ENCODE results near the gene GARIN5A. TPM values are rescaled to one million over a fixed set of nuclear protein-coding genes. Genes with fewer than 3 reads are reported as not detected.

The GARIN5A gene
- polyA plus RNA-seq, 1 of the 3 experiments (the other 2 are of a cell fraction), result 1.3 TPM

DNA sequence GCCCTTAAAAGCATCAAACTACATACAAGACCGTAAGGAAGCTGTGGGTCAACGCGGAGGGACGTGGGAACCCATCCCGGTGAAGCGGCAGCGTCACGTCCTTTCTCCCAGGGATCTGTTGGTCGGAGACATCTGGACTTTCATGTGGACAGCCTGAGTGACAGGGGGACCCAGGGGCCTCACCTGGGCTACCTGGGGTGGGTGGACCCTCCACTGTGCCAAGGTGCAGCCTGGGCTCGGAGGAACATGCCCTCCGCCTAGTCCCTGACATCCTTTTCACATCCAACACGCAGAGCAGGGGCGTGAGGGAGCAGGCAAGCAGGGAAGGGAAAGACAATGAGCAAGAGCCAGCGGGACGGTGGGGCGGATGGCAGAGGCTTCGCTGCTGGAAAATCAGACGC is 13.8 kb upstream of the GARIN5A start:
- Histone ChIP-seq H3K4me2 (no peak overlapping the region), H4K20me1 (ENCODE audit: insufficient read depth) (no peaks in the 10 kb centered on the region), H3K79me2 (ENCODE audit: insufficient read depth) (no peaks in the 10 kb centered on the region), H3F3A (replicated peaks; ENCODE audit: insufficient read depth) (no peaks in the 10 kb centered on the region), H2AFZ (ENCODE audit: low read depth) (no peak overlapping the region), H3K27ac (ENCODE audit: low read depth in 2 of 2, low read length in 1 of 2) (no peak overlapping the region), H3K9ac (no peak overlapping the region), H3K9me3 (no peaks in the 10 kb centered on the region; the same call in 1 of the 2 replicates), H3K27me3 (ENCODE audit: insufficient read depth) (peaks cover 5% of the 10 kb centered on the region; the same call in 1 of the 2 replicates), H3K9me2 (no peaks in the 10 kb centered on the region), H3K4me1 (ENCODE audit: control insufficient read depth in 1 of 2, insufficient read depth in 2 of 2, low read depth in 1 of 2, low read length in 1 of 2) (peaks cover 0 to 3% of the 10 kb centered on the region in 2 experiments; a peak in 1 of 4 replicates), H3K4me3 (ENCODE audit: low read depth in 2 of 2, low read length in 1 of 2) (no peak overlapping the region), H3K36me3 (replicated peaks in 1 of 2; ENCODE audit: control insufficient read depth in 1 of 2, insufficient read depth in 2 of 2, low read length in 1 of 2) (peaks cover 0 to 3% of the 10 kb centered on the region in 2 experiments)
- POLR2A ChIA-PET, result no interaction called here
- TF ChIP-seq RFX5 (IDR thresholded peaks at IDR 0.05; ENCODE audit: low read length) (no peak), MEF2A (IDR thresholded peaks at IDR 0.05; ENCODE audit: borderline replicate concordance, low read depth) (no peak), YY1 (IDR thresholded peaks at IDR 0.05; ENCODE audit: low read depth) (no peak), GATA2 (CRISPR knock-in tag; IDR thresholded peaks at IDR 0.05) (no peak), ELF1 (IDR thresholded peaks at IDR 0.05) (no peak), SIN3A (IDR thresholded peaks at IDR 0.05; ENCODE audit: borderline replicate concordance, low read depth, low read length) (no peak), RAD21 (IDR thresholded peaks at IDR 0.05; ENCODE audit: low read length) (no peak), PBX3 (IDR thresholded peaks at IDR 0.05) (no peak)
- TF ChIP-seq, protein P1, sequence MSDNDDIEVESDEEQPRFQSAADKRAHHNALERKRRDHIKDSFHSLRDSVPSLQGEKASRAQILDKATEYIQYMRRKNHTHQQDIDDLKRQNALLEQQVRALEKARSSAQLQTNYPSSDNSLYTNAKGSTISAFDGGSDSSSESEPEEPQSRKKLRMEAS (IDR thresholded peaks at IDR 0.05; ENCODE audit: low read depth), result no peak
- no peak for DNase-seq
- 92% methylated on average over 18 of the region's 18 CpGs for WGBS (ENCODE audit: low lambda C conversion rate)
- CTCF ChIA-PET, result interaction anchor here (3.1 kb wide), 1 partner anchor 66 kb away, joined by 9 read pairs; no protein-coding TSS in a partner anchor

GRCh38 chr19:50489461-50490011 is 12.9 kb upstream of the GARIN5A start:
- 45% methylated on average over 24 of the region's 24 CpGs for WGBS (ENCODE audit: low lambda C conversion rate)
- CTCF ChIA-PET, result interaction anchor here (0.7 to 3.1 kb wide), 3 partner anchors 10 to 67 kb away, joined by 3 to 9 read pairs (median 3); no protein-coding TSS in a partner anchor

More at GRCh38 chr19:50489461-50490011, 12.9 kb upstream of the GARIN5A start:
- POLR2A ChIA-PET, result no interaction called here
- no peak overlapping the region for H3K4me3 ChIP-seq (ENCODE audit: low read depth in 2 of 2, low read length in 1 of 2)
- H4K20me1 ChIP-seq (ENCODE audit: insufficient read depth), result no peaks in the 10 kb centered on the region
- peaks cover 5% of the 10 kb centered on the region; the same call in 1 of the 2 replicates for H3K27me3 ChIP-seq (ENCODE audit: insufficient read depth)
- no peaks in the 10 kb centered on the region for H3K79me2 ChIP-seq (ENCODE audit: insufficient read depth)
- H3K27ac ChIP-seq (ENCODE audit: low read depth in 2 of 2, low read length in 1 of 2), result no peak overlapping the region
- H3K4me1 ChIP-seq (ENCODE audit: control insufficient read depth in 1 of 2, insufficient read depth in 2 of 2, low read depth in 1 of 2, low read length in 1 of 2), result peaks cover 0 to 3% of the 10 kb centered on the region in 2 experiments; a peak in 1 of 4 replicates
- no peaks in the 10 kb centered on the region for H3K9me2 ChIP-seq
- no peaks in the 10 kb centered on the region for H3F3A ChIP-seq (replicated peaks; ENCODE audit: insufficient read depth)
- no peaks in the 10 kb centered on the region; the same call in 1 of the 2 replicates for H3K9me3 ChIP-seq
- no peak for DNase-seq
- H2AFZ ChIP-seq (ENCODE audit: low read depth), result no peak overlapping the region
- H3K36me3 ChIP-seq (replicated peaks in 1 of 2; ENCODE audit: control insufficient read depth in 1 of 2, insufficient read depth in 2 of 2, low read length in 1 of 2), result peaks cover 0 to 3% of the 10 kb centered on the region in 2 experiments
- TF ChIP-seq FOSL2 (IDR thresholded peaks at IDR 0.05; ENCODE audit: borderline replicate concordance, low read depth) (no peak), NFIC (IDR thresholded peaks at IDR 0.05; ENCODE audit: borderline replicate concordance) (no peak), EP300 (IDR thresholded peaks at IDR 0.05; ENCODE audit: borderline replicate concordance in 1 of 2, low read depth in 1 of 2, low read length in 1 of 2) (no peak), EZH2phosphoT487 (IDR thresholded peaks at IDR 0.05; ENCODE audit: borderline replicate concordance, low read depth) (no peak), FOXJ3 (CRISPR knock-in tag; IDR thresholded peaks at IDR 0.05) (no peak), USF2 (IDR thresholded peaks at IDR 0.05; ENCODE audit: borderline replicate concordance, low read depth, low read length) (no peak), RFX5 (IDR thresholded peaks at IDR 0.05; ENCODE audit: low read length) (no peak), RCOR1 (IDR thresholded peaks at IDR 0.05; ENCODE audit: low read length) (no peak), TCF12 (IDR thresholded peaks at IDR 0.05) (no peak), GATA2 (CRISPR knock-in tag; IDR thresholded peaks at IDR 0.05) (no peak), GABPA (IDR thresholded peaks at IDR 0.05; ENCODE audit: low read depth) (no peak)
- TF ChIP-seq, protein P1 (IDR thresholded peaks at IDR 0.05; ENCODE audit: low read depth), result no peak
- H3K4me2 ChIP-seq, result no peak overlapping the region
- H3K9ac ChIP-seq, result no peak overlapping the region

All from SK-N-SH (cell line).